CD4-positive, alpha-beta T cell treated with Interleukin-12 subunit alpha and Interleukin-12 subunit beta, for 1 hour (primary cell): ENCODE results near the gene UFM1.
A peak's percentile ranks its signal among the peaks of the same experiment; 100 is the strongest.
"Not testable (repeated sequence)": the region's sequence is repeated elsewhere in the genome, so short reads cannot be mapped to it uniquely, and the experiment has no call there.

Experiments used
- DNase-seq: peaks from one replicate; pipeline ENCODE4 v3.0.0-alpha.2; 2020

Gene UFM1

DNA sequence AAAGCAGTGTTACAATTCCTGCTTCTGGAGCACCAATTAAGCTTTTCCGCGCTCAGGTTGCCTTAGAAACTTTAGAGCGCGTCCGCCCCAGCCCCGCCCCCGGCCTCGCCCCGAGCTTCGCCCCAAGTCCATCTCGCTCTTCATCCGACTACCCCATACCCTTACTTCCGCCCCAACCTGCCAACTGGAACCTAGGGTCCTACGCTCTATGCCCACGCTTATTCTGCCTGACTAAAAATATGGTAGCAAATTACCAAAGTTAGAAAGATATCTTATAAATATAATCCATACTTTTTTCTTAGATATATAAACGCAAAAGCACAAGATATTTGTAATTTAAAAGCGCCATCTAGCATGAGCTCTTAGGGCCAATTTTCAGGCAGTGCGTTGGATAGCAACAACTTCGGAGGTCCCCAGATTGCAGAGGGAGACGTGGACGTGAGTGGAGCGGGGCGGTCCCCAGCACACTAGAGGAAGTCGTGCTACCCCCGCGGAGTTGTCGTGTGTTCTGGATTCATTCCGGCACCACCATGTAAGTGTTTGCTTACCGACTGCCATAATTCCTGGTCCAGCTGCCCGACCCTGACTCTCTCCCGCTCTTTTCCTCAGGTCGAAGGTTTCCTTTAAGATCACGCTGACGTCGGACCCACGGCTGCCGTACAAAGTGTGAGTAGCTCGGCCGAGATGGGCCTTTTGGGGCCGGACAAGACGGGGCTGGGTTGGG, at the start of gene UFM1:
Gene UFM1, plus strand, starts transcription at position 462 of the 724 bp plus-strand sequence. Its CDS starts 69 bp downstream, at position 531.
- peak; percentile 89 for DNase-seq

DNA sequence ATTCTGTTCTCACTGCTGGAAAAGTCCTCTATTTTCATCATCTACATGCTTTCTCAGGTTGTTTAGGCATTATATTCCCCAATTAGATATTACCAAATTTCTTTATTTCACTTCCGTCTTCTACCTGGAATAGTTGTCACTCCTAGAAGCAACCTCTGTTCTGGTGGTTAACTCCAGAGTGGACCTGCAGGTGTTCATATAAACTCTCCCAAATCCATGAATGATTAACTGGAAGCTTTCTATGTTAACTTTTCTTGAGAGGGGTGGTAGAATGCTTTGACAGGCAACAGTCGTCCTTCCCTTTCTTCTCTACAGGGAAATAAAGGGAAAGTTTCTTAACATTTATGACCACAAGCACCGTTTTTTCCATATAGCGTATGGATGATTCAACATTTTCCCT, 48.4 kb upstream of the UFM1 start:
- DNase-seq, result no peak

DNA sequence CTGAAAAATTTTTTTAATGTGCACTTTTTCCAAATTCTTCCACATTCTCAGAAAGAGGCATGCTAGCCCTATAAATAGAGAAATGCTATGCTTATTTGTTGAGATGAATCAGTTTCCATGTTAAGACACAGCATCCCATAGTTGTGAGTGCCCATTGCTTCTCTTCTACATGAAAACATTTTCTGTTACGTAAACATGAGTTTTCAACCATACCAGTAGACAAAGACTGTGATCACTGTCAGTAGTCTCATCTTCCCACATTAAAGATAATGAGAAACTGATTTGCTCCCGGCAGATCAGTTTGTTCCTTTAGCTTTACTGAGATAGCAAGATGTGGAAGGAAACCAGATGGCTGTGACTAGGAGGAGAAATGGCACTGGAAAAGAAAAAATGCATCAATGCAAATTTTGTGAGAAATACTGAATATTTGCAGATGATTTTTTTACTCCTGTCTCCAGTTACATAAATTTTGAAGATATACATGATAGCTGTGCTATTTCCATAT, 45.8 kb upstream of the UFM1 start:
- DNase-seq, result no peak

DNA sequence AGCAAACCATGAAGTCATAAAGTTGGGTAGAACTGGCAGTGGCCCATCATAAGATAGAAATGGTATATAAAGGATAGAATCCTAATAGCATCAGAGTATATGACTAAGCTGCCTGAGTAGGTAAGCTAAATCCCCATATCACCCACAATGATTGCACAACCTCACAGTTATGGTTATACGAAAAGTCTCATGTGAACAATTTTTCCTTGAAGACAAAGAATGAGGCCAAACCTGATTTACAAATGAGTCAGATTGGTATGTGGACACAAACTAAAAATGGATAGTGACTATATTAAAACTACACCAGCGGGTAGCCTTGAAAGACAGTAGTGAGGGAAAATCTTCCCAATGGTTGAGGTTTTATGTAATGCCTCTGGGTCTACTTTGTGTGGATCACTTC, 40.9 kb upstream of the UFM1 start:
- DNase-seq, result no peak

DNA sequence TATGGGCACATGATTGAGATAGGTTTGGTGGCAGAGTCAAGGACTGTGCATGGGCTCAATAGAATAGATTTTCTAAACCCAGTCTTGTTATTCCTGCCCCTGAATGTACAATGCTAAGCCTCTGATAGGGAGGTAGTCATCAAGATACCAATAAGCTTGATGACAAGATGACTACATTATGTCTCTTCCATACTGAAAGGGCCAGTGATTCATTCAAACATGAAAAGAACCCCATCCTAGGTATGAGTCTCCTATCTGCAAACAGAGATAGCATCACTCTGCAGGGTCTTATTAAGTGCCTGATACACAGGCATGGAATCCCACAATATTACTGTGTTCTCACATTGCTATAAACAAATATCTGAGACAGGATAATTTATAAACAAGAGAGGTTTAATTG, 40.3 kb upstream of the UFM1 start:
- no peak for DNase-seq

DNA sequence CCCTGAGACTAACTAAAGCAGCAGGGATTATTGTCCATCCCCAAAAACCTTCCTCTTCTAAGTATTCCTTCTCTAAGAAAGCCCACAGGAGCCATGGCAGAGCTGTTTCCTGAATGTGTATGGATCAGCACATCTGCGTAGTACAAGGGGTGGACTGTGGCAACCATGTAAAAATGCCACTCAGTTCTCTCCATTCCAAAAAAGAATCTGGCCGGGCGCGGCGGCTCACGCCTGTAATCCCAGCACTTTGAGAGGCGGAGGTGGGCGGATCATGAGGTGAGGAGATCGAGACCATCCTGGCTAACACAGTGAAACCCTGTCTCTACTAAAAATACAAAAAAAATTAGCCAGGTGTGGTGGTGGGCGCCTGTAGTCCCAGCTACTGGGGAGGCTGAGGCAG, 38.5 kb upstream of the UFM1 start:
- DNase-seq, result not testable (repeated sequence)

DNA sequence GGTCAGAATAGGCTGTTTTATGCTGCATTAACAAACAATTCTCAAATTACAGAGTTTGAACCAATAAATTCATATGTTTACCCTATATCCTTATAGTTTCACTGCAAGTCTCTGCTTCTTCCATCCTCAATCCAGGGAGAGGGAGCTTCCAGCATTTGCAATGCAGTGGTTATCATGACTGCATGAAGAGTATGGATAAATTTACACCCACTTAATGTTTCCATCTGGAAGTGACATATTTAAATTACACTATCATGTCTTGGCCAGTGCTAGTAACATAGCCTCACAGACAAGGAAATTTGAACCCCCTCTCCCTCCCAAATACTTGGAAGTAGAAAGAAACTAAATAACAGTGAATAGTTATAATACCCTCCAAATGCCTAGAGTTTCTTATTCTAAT, 33.5 kb upstream of the UFM1 start:
- no peak for DNase-seq

DNA sequence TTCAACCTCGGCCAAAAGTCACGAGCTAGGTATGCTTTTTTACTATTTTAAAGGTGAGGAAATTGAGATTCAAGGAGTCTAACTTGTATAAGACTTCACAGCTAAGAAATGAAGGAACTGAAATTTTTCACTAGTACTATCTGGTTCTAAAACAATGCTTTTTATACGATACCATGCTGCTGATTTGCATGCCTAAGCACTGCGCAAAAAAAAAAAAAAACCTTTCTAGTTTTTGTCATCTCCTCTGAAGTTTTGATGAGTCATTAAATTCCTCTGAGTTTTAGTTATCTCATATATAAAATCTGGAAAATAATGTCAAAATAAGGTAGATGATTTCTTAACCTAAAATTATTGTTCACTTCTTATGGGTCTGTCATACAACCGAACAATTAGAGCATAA, 28.0 kb upstream of the UFM1 start:
- no peak for DNase-seq

DNA sequence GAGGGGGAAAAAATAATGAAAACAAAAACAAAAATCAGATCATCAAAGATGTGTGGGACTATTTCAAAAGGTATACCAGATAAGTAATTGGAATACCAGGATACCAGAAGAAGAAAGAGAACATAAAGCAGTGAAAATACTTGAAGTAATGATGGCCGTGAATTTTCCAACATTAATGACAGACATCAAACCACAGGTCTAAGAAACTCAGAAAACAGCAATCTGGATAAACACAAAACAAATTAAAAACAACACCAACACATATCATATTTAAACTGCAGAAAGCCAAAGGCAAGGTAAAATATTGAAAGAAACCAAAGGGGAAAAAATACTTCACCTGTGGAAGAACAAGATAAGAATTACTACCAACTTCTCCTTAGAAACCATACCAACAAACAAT, 24.2 kb upstream of the UFM1 start:
- no peak for DNase-seq

DNA sequence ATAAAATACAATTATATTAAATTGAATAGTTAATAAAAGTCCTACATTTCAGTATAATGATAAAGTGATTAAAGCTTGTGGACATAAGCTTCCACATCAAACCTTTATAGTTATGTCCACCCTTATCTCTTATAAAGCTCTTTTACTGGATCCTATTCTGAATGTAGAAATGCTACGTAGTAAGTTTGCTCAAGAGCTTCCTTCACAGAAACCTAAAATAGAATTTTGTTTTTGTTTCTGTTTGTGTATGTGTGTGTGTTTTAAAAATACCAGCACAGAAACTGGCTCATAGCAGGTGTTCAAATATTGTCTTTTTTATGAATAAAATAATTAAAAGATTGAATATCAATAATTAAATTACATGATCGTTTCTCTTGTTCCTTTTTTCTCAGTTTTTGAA, 21.0 kb upstream of the UFM1 start:
- no peak for DNase-seq

DNA sequence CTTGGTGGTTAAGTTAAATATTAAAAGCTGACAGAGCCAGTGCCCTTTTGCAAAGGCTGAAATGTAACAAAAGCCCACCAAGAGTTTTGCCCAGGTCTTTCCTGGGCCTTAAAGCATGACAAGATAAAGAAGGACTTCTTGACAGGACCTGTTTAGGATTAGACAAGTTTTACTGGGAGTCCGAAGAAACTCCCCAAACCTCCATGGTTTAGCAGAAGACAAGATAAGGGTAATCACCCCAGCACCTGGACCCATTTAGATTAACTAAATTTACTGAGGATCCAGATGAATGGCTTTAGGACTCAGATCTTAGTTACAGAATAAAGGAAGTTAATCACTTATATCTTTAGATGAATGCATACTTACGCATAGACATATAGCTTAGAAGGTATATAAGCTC, 14.8 kb upstream of the UFM1 start:
- no peak for DNase-seq

DNA sequence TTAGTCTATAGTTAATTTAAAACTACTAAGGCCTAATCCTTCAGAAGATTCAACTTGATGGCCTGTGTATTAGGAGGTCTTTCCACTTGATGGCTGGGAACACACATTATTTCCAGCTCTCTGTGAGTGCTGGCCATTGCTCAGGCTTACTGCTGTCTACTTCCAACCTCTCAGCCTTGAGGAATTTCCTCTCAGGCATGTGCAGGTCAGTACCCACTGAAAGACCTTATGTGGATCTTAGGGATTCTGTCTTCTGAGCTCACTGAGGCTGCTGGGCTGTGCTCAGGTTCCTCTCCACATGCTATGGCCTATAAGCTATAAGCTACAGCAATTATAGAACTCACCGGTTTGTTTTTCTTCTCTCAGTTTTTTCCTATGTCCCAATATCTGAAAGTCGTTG, 11.6 kb upstream of the UFM1 start:
- DNase-seq, result no peak

DNA sequence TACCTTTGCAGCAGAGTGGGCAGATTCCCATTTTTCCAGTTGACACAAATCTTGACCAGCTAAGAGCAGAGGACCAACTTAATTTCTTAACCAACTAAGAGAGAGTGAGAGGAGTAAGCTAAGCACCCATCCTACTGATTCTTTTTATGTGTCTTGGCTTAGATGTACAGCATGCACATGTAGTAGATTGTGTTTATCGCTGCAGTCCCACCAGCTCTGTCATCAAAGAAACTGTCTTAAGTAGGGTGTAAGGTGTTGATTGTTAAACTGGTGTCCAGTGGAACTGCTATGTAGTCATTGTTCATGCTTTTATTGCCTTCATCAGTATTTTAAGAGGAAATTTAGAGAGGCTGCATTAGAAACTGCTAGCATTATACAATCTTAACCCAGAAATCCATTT, 9.0 kb upstream of the UFM1 start:
- no peak for DNase-seq

DNA sequence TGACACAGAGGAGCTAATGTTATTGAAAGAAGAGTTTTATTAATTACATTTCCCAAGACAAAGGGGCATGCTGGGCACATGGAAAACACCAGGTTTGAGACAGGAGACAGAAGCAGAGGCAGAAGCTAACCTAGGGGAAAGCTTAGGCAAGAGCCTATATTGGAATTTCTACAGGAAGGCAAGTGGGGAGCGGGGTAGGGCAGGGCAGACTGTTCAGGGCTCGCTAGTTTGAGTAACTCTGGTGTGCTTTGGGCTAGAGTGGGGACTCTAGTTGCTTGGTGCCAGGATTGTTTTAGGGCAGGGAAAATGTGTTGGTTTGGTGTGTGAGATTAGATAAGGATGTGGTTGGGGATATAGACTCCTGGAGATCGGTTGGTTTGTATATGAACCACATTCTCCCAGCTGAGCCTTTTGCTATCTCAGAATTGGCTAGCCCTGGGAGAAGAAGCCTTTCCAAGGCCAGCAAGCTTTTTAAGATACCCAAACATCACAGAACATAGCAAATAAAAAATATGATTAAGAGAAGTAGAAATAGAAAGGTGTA, 8.4 kb upstream of the UFM1 start:
- DNase-seq, result no peak

DNA sequence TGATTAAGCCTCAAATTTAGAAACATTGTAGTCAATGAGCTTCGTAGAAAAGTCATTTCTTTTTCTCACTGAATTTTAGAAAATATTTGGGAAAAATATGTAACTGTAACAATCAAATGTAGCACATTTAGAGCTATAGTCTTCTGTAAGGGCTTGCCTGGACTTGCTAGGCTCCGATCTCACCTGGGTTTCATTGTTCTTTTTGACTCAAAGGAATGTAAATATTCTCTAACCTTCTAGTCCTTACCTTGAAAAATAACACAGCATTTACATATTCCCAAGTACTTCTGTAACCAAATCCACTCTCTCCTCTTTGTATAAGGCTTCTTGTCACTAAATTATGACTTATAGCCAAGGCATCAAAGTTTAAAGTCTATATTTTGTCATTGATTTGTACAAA, 2.9 kb upstream of the UFM1 start:
- no peak for DNase-seq

DNA sequence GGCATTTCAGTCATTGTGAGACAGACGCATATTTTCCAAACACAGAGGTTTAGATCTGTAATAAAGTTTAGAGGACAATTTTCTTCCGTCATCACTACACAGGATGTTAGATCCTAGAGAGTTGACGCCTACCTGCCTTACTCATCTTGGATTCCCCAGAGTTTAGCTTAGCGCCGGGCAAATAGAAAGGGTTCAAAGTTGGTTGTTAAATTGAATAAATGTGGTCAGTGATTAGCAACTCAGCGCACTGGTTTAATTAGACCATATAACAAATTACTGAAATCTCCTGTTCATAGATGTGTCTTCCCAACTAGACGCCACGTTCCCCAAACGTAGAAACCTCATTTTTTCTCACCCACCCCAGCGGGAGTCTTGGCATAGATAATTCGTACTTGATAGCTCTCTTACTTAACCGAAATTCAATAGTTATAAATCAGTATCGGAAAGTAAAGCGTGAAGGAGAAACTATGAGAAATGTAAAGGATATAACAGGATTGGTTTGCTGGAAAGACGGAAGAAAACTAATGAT, 726 bp upstream of the UFM1 start:
- DNase-seq, result peak; percentile 23

DNA sequence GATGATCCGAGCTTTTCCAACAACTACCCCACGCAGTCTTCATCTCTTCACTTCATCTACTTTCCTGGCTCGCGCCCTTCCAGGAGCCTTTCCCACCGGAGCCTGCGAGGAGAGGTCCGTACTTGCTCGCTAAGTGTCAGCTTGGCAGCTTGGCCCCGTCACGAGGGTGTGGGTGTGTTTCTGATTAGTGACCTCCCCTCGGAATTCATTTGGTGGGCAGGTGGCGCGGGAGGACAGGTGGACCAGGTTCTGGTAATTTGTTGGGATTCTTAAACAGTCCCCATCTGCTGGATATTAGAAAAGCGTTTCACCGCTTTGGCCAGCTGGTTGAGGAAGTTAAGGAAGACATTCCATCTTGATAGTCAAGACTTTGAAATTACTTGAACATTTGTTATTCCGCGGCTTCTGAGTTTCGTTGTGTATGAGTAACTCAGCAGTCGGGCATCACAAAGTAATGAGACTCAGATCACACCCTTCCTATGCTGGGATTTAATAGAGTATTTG, 515 bp downstream of the UFM1 start:
- peak; percentile 52 for DNase-seq

DNA sequence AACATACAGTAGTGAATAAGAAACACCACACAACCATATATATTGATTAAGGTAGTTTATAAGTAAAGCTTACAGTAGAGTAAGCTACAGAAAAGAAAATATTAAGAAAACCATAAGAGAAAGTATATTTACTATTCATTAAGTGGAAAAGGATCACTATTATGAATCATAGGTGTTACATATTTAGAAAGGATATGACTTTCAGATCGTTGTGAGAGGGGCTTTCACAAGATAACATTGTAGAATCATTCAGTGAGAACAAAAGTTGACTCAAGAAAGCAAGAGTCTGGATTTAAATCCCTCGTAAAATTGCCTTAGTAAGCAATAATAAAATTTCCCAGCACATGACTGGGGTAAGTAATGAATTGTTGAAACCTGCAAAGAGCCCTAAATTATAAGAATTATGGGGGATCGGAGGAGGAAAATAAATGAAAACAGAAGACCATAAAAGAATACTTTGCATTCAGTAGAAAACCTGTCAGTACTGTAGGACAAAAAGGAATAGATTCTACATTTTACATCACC, 6.0 kb downstream of the UFM1 start:
- no peak for DNase-seq

DNA sequence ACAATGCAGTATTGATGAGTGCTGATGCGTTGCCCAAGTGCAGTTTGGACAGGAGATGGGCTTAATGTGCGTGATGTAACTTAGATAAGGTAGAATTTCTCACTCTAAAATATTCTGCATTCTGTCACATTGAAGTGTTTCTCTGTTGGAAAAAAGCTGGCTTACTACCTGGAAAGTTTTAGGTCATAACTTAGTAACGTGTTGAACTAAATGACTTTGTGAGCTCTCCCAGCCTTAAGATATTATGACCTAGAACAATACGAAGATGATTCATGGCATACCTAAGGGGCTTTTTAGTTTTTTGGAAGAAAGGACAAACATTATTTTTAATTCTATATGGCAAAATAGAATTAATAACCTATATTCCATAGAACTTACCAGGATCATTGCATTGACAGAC, 9.0 kb downstream of the UFM1 start:
- no peak for DNase-seq

DNA sequence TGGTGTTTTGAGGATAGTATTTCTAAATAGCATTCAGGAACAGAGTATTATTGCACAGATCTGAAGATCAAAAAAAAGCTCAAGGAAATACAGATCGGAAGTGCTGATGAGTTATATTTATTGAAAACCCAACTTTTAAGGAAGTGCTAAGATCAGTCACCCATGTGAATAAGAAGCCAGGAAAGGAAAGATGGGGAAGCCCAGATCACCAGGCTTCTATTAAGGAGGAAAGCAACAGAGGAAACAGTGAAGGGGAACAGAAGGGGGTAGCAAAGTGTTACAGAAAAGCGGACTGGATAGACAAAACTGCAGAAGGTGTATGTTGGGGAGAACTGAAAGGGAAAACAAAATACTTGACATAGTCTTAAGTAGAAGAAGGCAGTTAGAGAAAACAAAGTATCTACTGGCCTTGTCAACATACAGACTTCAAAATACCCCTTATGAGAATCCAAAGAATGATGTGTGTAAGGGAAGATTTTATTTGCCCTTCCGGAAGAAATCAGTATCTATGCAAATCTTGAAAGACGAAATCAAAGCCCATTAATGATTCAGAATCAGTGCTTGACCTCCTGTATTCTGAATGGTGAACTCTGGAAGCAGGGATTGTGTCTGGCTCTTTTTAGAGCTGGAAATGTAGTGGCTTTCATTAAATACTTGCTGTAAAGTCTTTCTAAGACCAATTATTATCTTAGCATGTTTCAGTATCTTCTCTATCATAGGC, 12.1 kb downstream of the UFM1 start:
- no peak for DNase-seq

DNA sequence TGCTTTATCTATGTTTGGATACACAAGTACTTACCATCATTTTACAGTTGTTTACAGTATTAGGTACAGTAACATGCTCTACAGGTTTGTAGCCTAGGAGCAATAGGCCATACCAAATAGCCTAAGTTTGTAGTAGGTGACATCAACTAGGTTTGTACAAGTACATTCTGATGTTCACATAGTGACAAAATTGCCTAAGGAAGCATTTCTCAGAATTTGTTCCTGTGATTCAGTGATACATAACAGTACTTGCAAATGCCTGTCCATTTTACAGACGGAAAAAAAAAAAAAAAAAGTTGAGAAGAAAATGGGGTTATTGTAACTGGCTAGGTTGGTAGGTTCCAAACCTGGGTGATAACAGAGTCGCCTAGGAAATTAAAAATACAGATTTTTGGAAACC, 13.6 kb downstream of the UFM1 start:
- no peak for DNase-seq

DNA sequence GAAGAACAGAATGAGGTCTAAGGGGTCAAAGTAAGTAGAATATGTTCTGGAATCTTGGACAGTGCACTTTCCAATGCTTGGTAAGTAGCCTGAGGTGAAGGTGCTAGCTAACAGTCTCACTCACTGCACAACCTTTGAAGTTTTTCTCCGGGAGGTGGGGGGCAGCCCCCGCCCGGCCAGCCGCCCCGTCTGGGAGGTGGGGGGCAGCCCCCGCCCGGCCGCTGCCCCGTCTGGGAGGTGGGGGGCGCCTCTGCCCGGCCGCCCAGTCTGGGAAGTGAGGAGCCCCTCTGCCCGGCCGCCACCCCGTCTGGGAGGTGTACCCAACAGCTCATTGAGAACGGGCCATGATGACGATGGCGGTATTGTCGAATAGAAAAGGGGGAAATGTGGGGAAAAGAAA, 14.1 kb downstream of the UFM1 start:
- DNase-seq, result not testable (repeated sequence)

DNA sequence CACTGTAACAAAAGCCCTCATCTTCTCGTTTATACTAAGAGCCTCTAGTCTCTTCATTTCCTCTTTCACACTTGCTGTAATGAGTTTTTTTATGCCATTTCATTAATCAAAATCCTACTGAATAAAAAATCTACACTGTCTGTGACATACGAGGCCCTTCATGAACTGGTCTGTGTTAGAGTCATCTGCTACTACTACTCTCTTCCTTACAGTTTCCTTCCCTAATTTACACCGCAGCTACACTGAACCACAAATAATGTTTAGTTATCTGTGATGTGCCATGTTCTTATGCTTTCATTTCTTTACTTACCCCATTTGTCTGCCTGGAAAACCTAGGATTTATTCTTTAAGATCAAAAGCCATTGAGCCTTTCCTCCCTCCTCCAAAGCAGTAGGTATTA, 16.0 kb downstream of the UFM1 start:
- DNase-seq, result no peak
